ENCODE results near the gene AGPAT3. TPM values are rescaled to one million over a fixed set of nuclear protein-coding genes. Genes with fewer than 3 reads are reported as not detected.
"Not testable (repeated sequence)": the region's sequence is repeated elsewhere in the genome, so short reads cannot be mapped to it uniquely, and the experiment has no call there.

The AGPAT3 gene
- total and polyA plus RNA-seq, 9 donors, result 11.6 to 42.1 (median 31.9) TPM

- DNase-seq, result no peak
- no peak overlapping the region for H3K27ac ChIP-seq
- H3K4me1 ChIP-seq (ENCODE audit: insufficient read depth), result no peaks in the 10 kb centered on the region
- H3K36me3 ChIP-seq, result no peaks in the 10 kb centered on the region
- 27 to 58% (median 47%) methylated on average over 4 of the region's 4 CpGs for WGBS, 3 donors
- H3K27me3 ChIP-seq, result no peaks in the 10 kb centered on the region
- TF ChIP-seq CTCF (IDR thresholded peaks at IDR 0.05) (no peak), EP300 (IDR thresholded peaks at IDR 0.05) (no peak), POLR2A (IDR thresholded peaks at IDR 0.05) (no peak)
- H3K4me3 ChIP-seq, result no peak overlapping the region
- no peaks in the 10 kb centered on the region for H3K9me3 ChIP-seq
- intact Hi-C loops (cut with DNase I), result no loop called here
Observed at GRCh38 chr21:43894206-43894577, 29.2 kb downstream of the AGPAT3 start.

- intact Hi-C loops (cut with DNase I), result no loop called here
- H3K4me3 ChIP-seq, result no peak overlapping the region
- no peak overlapping the region for H3K27ac ChIP-seq
- no peaks in the 10 kb centered on the region for H3K36me3 ChIP-seq
- H3K27me3 ChIP-seq, result no peaks in the 10 kb centered on the region
- no peaks in the 10 kb centered on the region for H3K4me1 ChIP-seq (ENCODE audit: insufficient read depth)
- H3K9me3 ChIP-seq, result no peaks in the 10 kb centered on the region
- 98 to 100% (median 99%) methylated on average over 4 of the region's 4 CpGs for WGBS, 3 donors
- TF ChIP-seq CTCF (IDR thresholded peaks at IDR 0.05), result no peak
- no peak for TF ChIP-seq POLR2A (IDR thresholded peaks at IDR 0.05)
- TF ChIP-seq EP300 (IDR thresholded peaks at IDR 0.05), result no peak
- peak in 1 of 5 donors; percentile 13 for DNase-seq
Observed at GRCh38 chr21:43895196-43895595, 30.2 kb downstream of the AGPAT3 start.

- 53 to 61% (median 61%) methylated on average over 3 to 6 of the region's 8 CpGs for WGBS, 3 donors
- H3K27ac ChIP-seq; H3K4me3 ChIP-seq; H3K9me3 ChIP-seq; H3K27me3 ChIP-seq; H3K36me3 ChIP-seq; H3K4me1 ChIP-seq (ENCODE audit: insufficient read depth); intact Hi-C loops (cut with DNase I); DNase-seq: not testable (repeated sequence)
Observed at GRCh38 chr21:43896696-43897299, 31.8 kb downstream of the AGPAT3 start.

- no peak overlapping the region for H3K4me3 ChIP-seq
- intact Hi-C loops (cut with DNase I), result loop anchor here in 1 of 4 donors (10.0 kb wide), 1 partner anchor 55 kb away; no protein-coding TSS in a partner anchor
- WGBS, 3 donors, result 94 to 95% (median 95%) methylated on average over 23 of the region's 23 CpGs
- H3K27me3 ChIP-seq, result no peaks in the 10 kb centered on the region
- H3K9me3 ChIP-seq, result no peaks in the 10 kb centered on the region
- TF ChIP-seq CTCF (IDR thresholded peaks at IDR 0.05) (no peak), EP300 (IDR thresholded peaks at IDR 0.05) (no peak), POLR2A (IDR thresholded peaks at IDR 0.05) (no peak)
- H3K4me1 ChIP-seq (ENCODE audit: insufficient read depth), result peaks cover 6% of the 10 kb centered on the region
- H3K27ac ChIP-seq, result no peak overlapping the region
- peak in 1 of 5 donors; percentile 27 for DNase-seq
- H3K36me3 ChIP-seq, result no peaks in the 10 kb centered on the region
Observed at GRCh38 chr21:43899307-43900077, 34.5 kb downstream of the AGPAT3 start.

- no peaks in the 10 kb centered on the region for H3K36me3 ChIP-seq
- 88 to 100% (median 93%) methylated on average over 1 of the region's 1 CpG for WGBS, 3 donors
- no peak overlapping the region for H3K4me3 ChIP-seq
- TF ChIP-seq EP300 (IDR thresholded peaks at IDR 0.05) (no peak), CTCF (IDR thresholded peaks at IDR 0.05) (no peak), POLR2A (IDR thresholded peaks at IDR 0.05) (no peak)
- H3K27ac ChIP-seq, result no peak overlapping the region
- H3K9me3 ChIP-seq, result no peaks in the 10 kb centered on the region
- intact Hi-C loops (cut with DNase I), result loop anchor here in 1 of 4 donors (10.0 kb wide), 1 partner anchor 55 kb away; no protein-coding TSS in a partner anchor
- DNase-seq, result no peak
- peaks cover 6% of the 10 kb centered on the region for H3K4me1 ChIP-seq (ENCODE audit: insufficient read depth)
- no peaks in the 10 kb centered on the region for H3K27me3 ChIP-seq
Observed at GRCh38 chr21:43900078-43900385, 35.0 kb downstream of the AGPAT3 start.

Measured in ovary (tissue), 9 donors.